ENCODE measurements around the gene SDR42E2.

- TF ChIP-seq CTCF (IDR thresholded peaks at IDR 0.05) (no peak), EZH2 (IDR thresholded peaks at IDR 0.05; ENCODE audit: borderline replicate concordance, insufficient read depth, low read depth, low read length, poor library complexity, severe bottlenecking) (no peak)
Measured at GRCh38 chr16:22123146-22123545, 39.2 kb upstream of the SDR42E2 start.
